ENCODE data around the gene ADGRE2.
"Not testable (repeated sequence)": the region's sequence is repeated elsewhere in the genome, so short reads cannot be mapped to it uniquely, and the experiment has no call there.

ADGRE2 gene

DNA sequence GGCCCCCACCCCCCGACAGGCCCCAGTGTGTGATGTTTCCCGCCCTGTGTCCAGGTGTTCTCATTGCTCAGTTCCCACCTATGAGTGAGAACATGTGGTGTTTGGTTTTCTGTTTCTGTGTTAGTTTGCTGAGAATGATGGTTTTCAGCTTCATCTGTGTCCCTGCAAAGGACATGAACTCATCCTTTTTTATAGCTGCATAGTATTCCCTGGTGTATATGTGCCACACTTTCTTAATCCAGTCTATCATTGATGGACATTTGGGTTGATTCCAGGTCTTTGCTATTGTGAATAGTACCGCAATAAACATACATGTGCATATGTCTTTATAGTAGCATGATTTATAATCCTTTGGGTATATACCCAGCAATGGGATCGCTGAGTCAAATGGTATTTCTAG, 715 bp downstream of the ADGRE2 start:
- DNase-seq = not testable (repeated sequence)

DNA sequence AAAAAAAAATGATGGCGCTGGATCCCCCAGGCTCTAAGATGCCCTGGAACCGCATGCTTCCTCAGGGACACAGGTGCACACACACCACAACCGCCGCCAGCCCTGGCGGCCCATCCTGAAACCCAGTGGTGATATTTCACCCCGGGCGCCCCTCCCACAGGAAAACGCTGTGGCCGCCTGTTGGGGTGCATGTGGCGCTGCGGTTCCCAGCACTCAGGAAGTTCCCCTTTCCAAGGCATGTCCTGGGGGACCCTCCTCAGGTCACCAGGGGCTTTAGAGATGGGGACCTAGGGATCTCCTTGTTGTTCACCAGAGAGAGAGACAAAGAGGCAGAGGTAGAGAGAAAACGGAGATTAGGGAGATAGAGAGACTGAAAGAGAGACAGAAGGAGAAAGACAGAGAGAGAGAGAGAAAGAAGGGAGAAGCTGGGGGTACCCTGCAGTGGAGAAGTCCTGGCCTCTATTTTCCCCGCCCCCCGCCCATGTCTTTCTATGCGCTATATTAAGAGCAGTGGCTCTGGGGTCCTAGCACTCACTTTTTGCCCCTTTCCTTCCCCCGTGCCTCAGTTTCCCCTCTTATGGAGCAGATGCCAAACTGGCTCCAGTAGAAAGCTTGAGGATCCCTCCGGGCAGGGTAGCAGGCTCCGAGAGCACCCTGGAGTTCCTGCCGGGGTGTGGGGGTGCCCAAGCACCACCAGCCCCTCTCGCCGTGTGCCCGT, 2.3 kb downstream of the ADGRE2 start:
- no peak for DNase-seq

DNA sequence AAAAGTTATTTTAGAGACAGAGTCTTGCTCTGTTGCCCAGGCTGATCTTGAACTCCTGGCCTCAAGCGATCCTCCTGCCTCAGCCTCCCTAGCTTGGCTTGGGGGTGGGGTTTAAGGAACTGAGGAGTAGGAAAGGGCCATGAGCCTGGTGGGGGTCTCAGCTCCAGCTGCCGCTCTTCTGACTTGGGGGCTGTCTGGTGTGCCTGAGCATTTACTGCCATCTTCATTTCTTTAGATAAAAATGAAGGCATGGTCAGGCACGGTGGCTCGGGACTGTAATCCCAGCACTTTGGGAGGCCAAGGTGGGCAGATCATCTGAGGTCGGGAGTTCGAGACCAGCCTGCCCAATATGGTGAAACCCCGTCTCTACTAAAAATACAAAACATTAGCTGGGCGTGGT, 3.0 kb downstream of the ADGRE2 start:
- DNase-seq = not testable (repeated sequence)

DNA sequence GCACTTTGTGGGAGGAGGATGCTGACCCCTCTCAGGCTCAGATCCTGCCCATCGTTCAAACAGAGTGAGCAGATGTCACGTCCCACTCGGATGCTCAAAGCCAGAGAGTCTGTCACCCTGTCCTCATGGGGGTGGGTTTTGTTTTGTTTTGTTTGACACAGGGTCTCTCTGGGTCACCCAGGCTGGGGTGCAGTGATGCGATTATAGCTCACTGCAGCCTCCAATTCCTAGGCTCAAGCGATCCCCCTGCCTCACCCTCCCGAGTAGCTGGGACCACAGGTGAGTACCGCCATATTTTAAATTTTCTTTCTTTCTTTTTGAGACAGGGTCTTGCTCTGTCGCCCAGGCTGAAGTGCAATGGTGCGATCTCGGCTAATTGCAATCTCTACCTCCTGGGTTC, 4.0 kb downstream of the ADGRE2 start:
- no peak for DNase-seq

DNA sequence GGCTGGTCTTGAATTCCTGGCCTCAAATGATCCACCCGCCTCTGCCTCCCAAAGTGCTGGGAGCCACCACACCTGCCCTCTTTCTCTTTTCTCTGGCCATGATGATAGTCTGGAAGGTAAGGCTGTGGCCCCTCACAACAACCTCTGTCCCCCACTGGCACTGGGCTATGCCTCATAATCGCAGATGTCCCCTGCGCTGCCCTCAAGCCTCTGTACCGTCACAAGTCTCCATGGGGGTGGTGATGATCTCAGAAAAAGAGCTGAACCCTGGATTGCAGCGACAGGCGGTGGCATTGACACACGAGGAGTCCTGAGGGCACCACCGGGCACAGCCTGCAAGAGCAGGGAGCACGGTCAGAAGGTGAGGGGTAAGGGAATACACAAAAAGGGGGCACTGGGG, 4.6 kb downstream of the ADGRE2 start:
- not testable (repeated sequence) for DNase-seq

DNA sequence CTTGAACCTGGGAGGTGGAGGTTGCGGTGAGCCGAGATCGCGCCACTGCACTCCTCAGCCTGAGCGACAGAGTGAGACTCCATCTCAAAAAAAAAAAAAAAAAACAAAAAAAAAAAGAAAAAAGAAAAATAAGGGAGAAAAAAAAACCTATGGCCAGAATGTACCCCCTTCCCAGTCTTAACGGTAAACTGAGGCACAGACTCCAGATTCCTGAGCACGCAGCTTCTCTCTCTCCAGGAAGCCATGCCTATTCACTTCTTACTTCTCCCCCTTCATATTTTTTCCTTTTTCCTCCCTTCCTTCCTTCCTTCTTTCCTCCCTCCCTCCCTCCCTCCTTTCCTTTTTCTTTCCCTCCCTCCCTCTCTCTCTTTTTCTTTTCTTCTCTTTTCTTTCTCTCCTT, 5.4 kb downstream of the ADGRE2 start:
- DNase-seq = no peak

DNA sequence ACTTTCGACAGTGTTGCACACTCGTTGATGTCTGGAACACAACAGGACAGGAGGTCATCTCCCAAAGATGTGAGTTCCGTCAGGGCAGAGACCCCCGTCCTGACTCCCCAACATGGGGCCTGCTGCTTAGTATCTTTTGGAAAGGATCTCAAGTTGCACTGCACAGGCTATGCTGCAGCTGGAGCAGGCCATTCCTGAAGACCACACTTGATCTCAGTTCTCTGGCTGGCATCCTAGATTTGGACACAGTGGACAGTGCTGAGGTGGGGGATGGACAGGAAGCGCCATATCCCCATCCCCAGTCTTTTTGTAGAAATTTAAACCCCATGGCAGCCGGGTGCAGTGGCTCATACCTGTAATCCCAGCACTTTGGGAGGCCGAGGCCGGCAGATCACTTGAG, 5.9 kb downstream of the ADGRE2 start:
- DNase-seq = no peak

DNA sequence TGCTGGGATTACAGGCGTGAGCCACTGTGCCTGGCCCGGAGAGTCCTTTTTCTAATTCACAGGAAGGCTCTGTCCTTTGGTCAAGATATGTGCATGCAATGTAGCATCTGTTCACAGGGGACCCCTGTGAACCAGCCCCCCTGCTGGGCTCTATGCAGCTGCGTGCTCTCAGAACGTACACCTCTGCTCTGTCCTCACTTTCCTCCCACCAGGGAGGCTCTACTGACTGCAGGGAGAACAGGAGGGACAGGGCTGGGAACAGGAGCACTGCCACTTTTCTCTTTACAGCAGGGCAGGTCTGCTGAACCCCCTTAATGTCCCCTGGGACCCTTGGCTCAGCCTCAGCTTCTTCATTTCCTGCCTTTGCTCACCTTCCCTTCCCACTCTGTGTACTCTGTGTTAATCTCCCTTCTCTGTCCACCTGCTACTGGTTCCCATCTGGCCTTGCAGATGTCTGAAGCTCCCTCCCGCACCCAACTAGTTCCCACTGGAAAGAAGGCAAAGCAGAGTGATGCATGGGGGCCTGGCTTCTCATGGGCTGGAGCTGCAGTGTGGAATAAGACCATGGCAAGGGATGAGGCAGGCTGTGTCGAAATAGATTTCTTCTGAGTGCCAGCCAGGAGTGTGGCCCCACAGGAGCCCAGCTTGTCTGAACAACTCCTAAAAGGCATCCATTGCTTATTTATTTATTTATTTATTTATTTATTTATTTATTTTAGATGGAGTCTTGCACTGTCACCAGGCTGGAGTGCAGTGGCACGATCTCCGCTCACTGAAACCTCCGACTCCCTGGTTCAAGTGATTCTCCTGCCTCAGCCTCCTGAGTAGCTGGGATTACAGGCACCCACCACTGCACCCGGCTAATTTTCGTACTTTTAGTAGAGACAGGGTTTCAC, 7.2 kb downstream of the ADGRE2 start:
- DNase-seq = no peak

DNA sequence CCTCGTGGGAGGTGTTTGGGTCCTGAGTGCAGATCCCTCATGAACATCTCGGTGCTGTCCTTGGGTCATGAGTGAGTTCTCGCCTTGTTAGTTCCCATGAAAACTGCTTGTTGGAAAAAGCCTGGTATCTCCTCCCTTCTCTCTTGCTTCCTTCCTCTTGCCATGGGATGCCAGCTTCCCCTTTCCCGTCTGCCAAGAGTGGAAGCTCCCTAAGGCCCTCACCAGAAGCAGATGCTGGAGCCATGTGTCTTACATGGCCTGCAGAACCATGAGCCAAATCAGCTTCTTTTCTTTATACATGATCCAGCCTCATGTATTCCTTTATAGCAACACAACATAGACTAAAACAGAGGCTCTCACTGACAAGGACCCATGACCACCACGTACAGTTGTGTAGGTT, 8.2 kb downstream of the ADGRE2 start:
- no peak for DNase-seq

DNA sequence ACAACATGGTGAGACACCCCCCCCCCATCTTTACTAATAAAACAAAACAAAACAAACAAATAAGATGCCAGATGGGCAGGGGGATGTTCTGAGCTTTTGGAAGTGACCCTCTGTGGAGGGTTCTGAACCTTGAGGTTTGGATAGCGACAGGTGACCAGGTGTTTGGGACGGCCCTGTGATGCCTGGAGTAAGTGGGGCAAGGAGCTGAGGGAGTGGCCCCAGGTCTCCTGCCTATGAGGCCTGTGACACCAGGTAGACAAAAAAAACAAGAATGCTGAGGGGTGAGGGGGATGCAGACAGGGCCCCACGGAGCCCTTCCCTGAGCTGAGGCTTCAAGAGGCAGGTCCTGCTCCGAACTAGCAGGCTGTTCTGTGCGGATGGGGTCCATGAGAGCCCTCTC, 9.2 kb downstream of the ADGRE2 start:
- no peak for DNase-seq

DNA sequence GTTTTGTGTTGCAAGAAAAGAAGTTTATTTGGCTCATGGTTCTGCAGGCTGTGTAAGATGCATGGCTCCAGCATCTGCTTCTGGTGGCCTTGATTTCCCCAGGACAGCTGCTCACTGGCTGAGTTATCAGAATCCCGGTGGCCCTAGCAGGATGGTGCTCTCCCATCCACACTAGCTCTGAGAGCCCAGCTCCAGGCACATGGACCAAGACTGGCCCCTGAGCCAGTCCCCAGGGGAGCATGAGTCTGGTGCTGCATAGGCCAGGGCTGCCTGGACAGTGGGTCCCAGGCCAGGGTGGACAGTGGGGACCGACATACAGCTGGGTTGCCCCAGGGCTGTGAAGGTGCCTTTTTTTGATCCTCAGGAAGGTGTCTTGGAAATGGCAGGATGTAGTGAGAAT, 10.4 kb downstream of the ADGRE2 start:
- no peak for DNase-seq

DNA sequence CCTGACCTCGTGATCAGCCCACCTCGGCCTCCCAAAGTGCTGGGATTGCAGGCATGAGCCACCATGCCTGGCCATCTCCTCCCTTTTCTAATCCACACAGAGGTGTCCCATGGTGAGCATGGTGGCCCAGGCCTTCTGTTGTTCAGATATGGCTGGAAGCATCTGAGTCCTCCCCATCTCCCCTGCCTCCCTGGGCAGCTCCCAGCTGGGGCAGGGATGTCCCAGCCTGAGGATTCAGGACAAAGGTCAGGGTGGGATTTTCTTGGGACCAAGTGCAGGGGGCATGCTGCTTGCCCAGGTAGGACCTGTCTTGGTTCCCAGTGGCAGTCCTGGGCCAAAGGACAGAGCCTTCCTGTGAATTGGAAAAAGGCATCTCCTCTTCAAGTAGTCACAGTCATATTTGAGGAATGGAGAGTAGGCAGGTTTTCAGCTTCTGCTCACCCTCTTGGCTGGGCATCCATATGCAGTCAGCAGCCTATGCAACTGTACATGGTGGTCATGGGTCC, 10.8 kb downstream of the ADGRE2 start:
- DNase-seq = no peak

DNA sequence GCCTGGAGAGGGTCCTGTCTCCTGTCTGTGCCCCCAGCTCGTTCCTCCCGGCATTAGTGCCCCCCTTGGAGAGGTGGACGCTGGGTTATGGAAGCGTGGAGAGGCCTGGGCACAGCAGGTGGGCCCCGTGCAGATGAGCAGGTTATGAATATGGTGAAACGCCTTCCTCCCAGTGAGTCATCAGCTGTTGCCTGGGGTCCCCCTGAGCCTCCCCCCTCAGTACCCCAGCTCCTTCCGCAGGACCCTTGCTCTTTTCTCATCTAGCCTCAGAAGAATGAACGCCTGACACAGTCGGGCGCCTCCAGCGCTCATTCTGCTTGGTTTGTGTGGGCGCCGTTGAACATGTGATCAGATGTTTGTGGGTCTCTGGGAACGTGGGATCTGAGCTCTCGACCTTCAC, 12.5 kb downstream of the ADGRE2 start:
- DNase-seq = not testable (repeated sequence)

DNA sequence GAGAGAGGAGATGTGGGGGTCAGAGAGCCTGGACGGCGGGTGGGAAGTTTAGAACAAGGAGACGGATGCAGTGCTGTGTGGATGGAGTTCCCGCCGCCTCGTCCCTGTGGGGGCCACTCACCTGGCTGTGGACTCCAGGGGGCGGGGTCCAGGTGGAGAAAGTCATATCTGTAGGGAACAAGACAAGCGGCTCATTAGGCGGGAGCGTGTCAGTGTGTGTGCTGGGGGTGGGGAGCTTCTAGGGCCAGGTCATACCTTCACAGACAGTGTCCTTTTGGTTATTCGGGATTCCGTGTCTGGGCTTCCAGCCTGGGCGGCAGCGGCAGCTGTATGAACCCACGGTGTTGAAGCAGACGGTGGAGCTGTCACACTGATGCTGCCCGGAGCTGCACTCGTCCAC, 13.0 kb downstream of the ADGRE2 start:
- DNase-seq = not testable (repeated sequence)

DNA sequence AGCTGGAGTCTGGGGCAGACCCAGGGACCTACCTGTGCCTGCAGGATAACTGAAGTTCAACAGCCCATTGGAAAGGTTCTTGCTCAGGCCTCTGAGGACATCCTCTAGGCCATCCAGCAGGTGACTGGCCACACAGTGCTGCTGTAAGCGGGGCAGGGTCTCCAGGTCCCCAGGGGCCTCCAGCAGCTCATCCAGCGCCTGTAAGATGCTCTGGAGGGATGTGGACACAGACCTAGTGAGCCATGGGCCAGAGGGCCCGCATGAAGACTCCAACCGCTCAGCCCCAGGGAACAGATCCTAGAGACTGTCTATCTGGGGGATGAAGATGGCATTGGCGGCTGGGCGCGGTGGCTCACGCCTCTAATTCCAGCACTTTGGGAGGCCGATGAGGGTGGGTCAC, 14.0 kb downstream of the ADGRE2 start:
- DNase-seq = no peak

DNA sequence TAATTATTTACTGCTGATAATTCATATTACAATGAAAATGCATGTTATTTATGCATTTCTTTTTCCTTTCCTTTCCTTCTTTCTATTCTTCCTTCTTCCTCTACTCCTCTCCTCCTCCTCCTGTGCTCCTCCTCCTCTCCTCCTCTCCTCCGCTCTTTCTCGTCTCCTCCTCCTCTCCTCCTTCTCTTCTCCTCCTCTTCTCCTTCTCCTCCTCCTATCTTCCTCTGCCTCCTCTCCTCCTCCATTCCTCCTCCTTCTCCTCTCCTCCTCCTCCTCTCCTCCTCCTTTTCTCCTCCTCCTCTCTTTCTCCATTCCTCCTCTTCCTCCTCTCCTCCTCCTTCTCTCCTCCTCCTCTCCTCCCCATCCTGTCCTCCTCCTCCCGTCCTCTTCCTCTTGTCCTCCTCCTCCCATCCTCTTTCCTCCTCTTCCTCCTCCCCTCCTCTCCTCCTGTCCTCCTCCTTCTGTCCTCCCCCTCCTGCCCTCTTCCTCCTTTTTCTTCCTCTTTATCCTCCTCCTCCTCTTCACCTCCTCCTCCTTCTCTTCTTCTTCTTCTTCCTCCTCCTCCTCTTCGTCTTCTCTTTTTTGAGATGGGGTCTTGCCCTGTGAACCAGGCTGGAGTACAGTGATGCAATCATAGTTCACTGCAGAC, 14.7 kb downstream of the ADGRE2 start:
- no peak for DNase-seq

DNA sequence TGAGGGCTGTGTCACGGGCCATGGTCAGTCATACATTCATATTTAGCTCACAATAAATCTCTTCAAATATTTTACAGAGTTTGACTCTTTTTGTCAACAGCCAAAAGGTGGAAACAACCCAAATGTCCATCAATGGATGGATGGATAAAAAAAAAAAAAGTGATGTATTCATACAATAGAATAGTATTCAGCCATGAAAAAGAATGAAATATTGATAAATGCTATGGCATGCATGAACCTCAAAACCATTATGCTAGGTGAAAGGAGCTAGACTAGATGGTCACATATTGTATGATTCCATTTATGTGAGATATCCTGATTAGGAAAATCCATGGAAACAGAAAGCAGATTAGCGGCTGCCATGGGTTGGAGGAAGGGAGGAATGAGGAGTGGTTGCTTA, 16.2 kb downstream of the ADGRE2 start:
- no peak for DNase-seq

DNA sequence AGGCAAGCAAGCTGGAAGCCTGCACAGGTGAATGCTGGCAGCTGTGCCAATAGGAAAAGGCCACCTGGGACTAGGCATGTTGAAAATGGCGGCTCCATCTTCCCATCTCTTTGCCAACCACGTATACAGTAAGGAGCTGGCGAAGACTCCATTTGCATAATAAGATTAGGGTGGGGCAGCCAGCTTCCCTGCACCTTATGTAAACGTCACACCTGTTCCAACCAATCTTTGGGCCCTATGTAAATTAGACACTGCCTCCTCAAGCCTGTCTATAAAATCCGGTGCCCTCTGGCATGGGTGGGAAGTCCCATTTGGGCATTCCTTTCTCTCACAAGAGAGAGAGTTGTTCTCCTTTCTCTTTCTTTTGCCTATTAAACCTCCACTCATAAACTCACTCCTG, 16.8 kb downstream of the ADGRE2 start:
- no peak for DNase-seq

DNA sequence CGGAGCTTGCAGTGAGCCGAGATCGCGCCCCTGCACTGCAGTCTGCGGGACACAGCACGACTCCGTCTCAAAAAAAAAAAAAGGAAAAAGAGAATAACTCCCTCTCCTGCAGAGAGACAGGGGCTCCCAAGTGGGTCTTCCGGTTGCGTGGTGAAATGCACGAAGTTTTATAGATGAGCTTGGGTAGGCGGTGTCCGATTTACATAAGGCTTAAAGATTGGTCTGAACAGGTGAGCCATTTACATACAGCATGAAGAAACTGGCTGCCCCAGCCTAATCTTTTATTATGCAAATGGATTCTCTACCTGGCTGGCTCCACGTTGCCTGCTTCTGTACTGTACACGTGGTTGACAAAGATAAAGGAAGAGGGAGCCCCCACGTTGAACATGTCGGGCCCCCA, 19.5 kb downstream of the ADGRE2 start:
- peak; percentile 7 for DNase-seq

DNA sequence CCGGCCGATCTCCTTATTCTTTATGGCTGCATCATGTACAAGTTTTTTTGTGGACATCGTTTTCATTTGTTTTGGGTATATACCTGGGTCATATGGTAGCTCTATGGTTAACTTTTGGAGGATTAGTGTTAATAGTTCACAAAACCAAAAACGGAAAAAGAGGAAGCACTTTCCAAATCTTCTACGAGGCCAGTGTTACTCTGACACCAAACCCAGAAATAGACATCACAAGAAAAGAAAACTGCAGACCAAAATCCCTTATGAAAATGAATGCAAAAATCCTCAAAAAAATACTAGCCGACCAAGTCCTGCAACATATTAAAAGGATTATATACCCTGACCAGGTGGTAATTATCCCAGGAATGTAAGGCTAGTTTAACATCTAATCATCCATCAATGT, 29.8 kb downstream of the ADGRE2 start:
- no peak for DNase-seq

DNA sequence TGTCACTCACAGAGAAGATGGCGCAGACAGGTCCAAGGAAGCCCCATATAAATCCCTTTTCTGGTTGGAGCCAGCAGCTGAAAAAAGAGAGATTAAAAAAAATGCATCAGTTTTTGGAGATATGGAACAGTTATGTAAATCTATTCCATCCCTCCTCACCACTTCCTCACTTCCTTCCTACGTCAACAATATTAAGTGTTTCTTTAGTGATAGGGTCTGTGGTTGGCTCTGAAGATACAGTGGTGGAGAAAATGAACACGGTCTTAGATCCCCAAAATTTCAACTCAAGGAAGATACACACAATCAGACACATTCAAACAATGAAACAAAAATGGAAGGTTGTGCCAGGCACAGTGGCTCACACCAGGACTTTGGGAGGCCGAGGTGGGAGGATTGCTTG, 31.5 kb downstream of the ADGRE2 start:
- no peak for DNase-seq

DNA sequence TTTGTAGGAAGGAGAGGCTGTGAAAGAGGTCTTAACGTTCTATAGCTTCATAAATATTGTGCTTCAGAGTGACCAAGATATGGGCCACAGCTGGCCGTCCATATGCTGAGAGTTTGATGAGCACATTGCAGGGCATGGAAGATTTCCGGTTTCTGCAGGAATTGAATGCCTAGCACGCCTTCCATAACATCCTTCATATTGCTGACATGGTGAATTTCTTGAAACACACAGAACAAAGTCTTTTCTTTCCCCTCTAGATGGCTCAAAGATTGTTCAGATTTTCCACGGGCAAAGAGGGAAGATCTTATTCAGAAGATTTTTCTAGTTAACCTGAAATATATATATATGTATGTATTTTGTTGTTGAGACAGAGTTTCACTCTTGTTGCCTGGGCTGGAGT, 42.4 kb downstream of the ADGRE2 start:
- no peak for DNase-seq

DNA sequence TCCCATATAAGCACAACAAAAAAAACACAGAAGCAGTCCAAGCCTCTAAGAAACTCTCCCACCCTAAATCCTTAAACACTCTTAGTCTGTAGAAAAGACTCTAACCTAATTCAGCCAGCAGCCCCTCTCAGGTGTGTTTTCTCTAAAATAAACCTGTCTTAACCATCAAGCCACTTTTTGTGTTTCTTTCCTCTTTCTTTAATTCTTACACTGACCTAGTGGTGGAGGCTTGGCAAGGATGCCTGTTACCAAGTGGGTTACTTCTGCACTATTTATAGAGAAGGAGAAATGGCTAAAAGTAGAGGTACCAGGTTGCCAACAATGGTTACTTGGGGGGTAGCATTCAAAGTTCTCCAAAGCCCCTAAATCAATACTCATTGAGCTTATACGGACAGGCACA, 44.8 kb downstream of the ADGRE2 start:
- DNase-seq = no peak

DNA sequence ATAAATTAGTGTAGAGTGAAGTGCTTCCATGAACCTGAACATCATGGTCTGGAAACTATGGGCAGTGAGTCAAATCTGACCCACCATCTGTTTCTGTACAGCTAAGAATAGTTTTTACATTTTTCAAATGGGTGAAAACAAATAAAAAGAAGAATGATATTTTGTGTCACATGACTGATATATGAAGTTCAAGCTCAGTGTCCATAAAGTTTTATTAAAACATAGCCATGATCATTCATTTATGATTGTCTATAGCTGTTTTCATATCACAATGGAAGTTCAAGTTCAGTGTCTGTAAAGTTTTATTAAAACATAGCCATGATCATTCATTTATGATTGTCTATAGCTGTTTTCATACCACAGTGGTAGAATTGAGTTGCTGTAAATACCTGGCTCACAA, 45.9 kb downstream of the ADGRE2 start:
- DNase-seq = no peak

Measured in NCI-H1436 (cell line).